ENCODE results near the gene ARHGAP45. TPM values are rescaled to one million over a fixed set of nuclear protein-coding genes. Genes with fewer than 3 reads are reported as not detected.

Gene ARHGAP45
- total RNA-seq, 1 donor from 2014 or later, result 83.5 TPM

GRCh38 chr19:1076951-1077350 lies 10.0 kb downstream of the ARHGAP45 start:
- intact Hi-C loops (cut with DNase I), result no loop called here
- no peak for TF ChIP-seq CTCF (IDR thresholded peaks at IDR 0.05)
- Histone ChIP-seq H3K9me3 (no peaks in the 10 kb centered on the region), H3K36me3 (peaks cover 50% of the 10 kb centered on the region), H3K27me3 (ENCODE audit: low read depth) (no peaks in the 10 kb centered on the region), H3K27ac (peak overlapping the region; percentile 68), H3K4me1 (peaks cover 48% of the 10 kb centered on the region), H3K4me3 (peak overlapping the region; percentile 41)
- ATAC-seq (peak; percentile 13 to 63), DNase-seq (peak; percentile 91)

- peaks cover 43% of the 10 kb centered on the region for H3K4me1 ChIP-seq
- no peak for TF ChIP-seq CTCF (IDR thresholded peaks at IDR 0.05)
- no peak overlapping the region for H3K27ac ChIP-seq
- no peaks in the 10 kb centered on the region for H3K27me3 ChIP-seq (ENCODE audit: low read depth)
- DNase-seq, result no peak
- no peaks in the 10 kb centered on the region for H3K9me3 ChIP-seq
- ATAC-seq, result no peak
- H3K36me3 ChIP-seq, result peaks cover 55% of the 10 kb centered on the region
- no peak overlapping the region for H3K4me3 ChIP-seq
- intact Hi-C loops (cut with DNase I), result no loop called here
These were observed 12.7 kb downstream of the ARHGAP45 start for GRCh38 chr19:1079566-1080111.

- TF ChIP-seq CTCF (IDR thresholded peaks at IDR 0.05), result no peak
- Histone ChIP-seq H3K4me1 (peaks cover 36% of the 10 kb centered on the region), H3K9me3 (no peaks in the 10 kb centered on the region), H3K27ac (no peak overlapping the region), H3K27me3 (ENCODE audit: low read depth) (no peaks in the 10 kb centered on the region), H3K36me3 (peaks cover 64% of the 10 kb centered on the region), H3K4me3 (no peak overlapping the region)
- intact Hi-C loops (cut with DNase I), result no loop called here
- DNase-seq (no peak), ATAC-seq (no peak)
These were observed 13.6 kb downstream of the ARHGAP45 start for GRCh38 chr19:1080360-1081161.

GRCh38 chr19:1081301-1082164 lies 14.6 kb downstream of the ARHGAP45 start:
- Histone ChIP-seq H3K36me3 (peaks cover 74% of the 10 kb centered on the region), H3K27ac (no peak overlapping the region), H3K9me3 (no peaks in the 10 kb centered on the region), H3K4me3 (peak overlapping the region; percentile 25), H3K27me3 (ENCODE audit: low read depth) (no peaks in the 10 kb centered on the region), H3K4me1 (peaks cover 26% of the 10 kb centered on the region)
- TF ChIP-seq CTCF (IDR thresholded peaks at IDR 0.05), result no peak
- no peak for ATAC-seq
- no peak for DNase-seq
- intact Hi-C loops (cut with DNase I), result no loop called here

- intact Hi-C loops (cut with DNase I), result no loop called here
- peak; percentile 93 for DNase-seq
- Histone ChIP-seq H3K27ac (no peak overlapping the region), H3K36me3 (peaks cover 79% of the 10 kb centered on the region), H3K4me3 (peak overlapping the region; percentile 29), H3K27me3 (ENCODE audit: low read depth) (no peaks in the 10 kb centered on the region), H3K4me1 (peaks cover 18% of the 10 kb centered on the region), H3K9me3 (no peaks in the 10 kb centered on the region)
- ATAC-seq, result peak; percentile 91 to 92
- TF ChIP-seq CTCF (IDR thresholded peaks at IDR 0.05), result no peak
These were observed 15.4 kb downstream of the ARHGAP45 start for GRCh38 chr19:1082165-1082927.
